Peyer's patch (tissue), 4 donors: ENCODE data around the gene SPEM3.
A peak's percentile ranks its signal among the peaks of the same experiment; 100 is the strongest.

Experiments used
- CTCF ChIP-seq, 6 experiments: fragments of 450-650 bp in 4 of 6; fragments of 200-600 bp in 2 of 6; sonication (generic) in 1 of 6; IDR thresholded peaks; one replicate each; pipeline ENCODE4 v1.5.1; 2017 to 2019; ENCODE audit warnings: antibody characterized with exemption in 6 of 6, mild to moderate bottlenecking in 3 of 6, moderate library complexity in 1 of 6
- POLR2A ChIP-seq, 2 donors: fragments of 450-650 bp; IDR thresholded peaks; one replicate each; pipeline ENCODE4 v1.5.1; 2017; ENCODE audit warnings: antibody characterized with exemption in 2 of 2, mild to moderate bottlenecking in 2 of 2, moderate library complexity in 2 of 2

DNA sequence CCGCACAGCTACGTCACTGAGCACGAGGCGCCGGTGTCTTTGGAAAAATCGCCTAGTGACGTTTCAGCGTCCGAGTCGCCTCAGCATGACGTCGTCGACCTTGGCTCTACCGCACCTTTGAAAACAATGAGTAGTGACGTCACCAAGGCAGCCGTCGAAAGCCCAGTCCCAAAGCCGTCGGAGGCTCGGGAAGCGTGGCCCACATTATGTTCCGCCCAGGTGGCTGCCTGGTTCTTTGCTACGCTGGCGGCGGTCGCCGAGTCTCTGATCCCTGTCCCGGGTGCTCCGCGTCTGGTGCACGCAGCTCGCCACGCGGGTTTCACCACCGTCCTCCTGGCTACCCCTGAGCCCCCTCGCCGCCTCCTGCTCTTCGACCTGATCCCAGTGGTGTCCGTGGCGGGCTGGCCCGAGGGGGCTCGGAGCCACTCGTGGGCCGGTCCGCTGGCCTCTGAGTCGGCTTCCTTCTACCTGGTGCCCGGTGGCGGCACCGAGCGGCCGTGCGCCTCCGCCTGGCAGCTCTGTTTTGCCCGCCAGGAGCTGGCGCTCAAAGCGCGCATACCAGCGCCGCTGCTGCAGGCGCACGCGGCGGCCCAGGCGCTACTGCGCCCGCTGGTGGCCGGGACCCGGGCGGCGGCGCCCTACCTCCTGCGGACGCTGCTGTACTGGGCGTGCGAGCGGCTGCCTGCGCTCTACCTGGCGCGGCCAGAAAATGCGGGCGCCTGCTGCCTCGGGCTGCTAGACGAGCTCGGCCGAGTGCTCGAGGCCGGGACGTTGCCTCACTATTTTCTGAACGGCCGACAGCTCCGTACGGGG lies 8.1 kb downstream of the SPEM3 start:
- TF ChIP-seq CTCF (IDR thresholded peaks at IDR 0.05): peak; percentile 57 to 99 (median 88)
- TF ChIP-seq POLR2A (IDR thresholded peaks at IDR 0.05): peak; percentile 32 to 44
